ENCODE results near the gene PEA15.

DNA sequence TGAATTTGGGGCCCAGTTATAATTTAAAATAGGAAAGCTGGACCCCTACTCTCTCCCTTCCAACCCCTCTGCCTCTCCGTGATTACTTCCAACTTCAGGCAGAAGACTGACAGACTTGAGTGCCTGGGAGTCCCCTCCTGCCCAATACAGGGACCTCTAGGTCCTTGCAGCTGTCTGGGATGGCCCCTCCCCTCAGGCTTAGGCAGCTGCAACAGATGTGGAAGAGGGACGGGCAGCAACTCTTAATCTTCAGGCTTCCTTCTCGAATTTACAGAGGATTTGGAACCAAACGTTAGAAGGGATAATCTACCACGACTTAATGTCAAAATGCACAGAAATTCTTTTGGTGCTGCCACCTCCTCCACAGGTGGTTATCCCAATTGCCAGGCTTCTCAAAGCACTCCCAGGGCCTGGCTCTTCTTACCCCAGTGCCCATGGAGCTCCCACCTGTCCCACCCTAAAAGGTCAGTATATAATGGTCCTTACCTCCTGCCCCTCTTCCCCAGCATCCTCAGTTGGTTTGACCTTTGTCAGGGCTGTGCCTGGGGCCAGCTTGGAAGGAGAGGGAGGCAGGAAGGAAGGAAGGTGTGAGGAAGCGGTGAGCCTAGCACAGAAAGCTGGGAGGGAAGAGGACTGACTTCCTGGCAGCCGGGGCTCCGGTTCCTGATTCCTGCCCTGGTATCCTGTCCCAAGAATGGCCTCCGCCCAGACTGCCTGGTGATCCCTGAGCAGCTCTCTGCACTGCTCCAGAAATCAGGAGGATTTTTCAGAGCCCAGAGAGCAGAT is 2.8 kb downstream of the PEA15 start:
- TF ChIP-seq BACH2 (CRISPR knock-in tag; IDR thresholded peaks at IDR 0.05; ENCODE audit: borderline replicate concordance): no peak
- TF ChIP-seq PPARA (CRISPR knock-in tag; IDR thresholded peaks at IDR 0.05; ENCODE audit: borderline replicate concordance): no peak
- TF ChIP-seq, protein P1, sequence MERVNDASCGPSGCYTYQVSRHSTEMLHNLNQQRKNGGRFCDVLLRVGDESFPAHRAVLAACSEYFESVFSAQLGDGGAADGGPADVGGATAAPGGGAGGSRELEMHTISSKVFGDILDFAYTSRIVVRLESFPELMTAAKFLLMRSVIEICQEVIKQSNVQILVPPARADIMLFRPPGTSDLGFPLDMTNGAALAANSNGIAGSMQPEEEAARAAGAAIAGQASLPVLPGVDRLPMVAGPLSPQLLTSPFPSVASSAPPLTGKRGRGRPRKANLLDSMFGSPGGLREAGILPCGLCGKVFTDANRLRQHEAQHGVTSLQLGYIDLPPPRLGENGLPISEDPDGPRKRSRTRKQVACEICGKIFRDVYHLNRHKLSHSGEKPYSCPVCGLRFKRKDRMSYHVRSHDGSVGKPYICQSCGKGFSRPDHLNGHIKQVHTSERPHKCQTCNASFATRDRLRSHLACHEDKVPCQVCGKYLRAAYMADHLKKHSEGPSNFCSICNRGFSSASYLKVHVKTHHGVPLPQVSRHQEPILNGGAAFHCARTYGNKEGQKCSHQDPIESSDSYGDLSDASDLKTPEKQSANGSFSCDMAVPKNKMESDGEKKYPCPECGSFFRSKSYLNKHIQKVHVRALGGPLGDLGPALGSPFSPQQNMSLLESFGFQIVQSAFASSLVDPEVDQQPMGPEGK (CRISPR knock-in tag; IDR thresholded peaks at IDR 0.05; ENCODE audit: borderline replicate concordance): no peak
- TF ChIP-seq GLIS3 (CRISPR knock-in tag; IDR thresholded peaks at IDR 0.05): no peak
- no peak for TF ChIP-seq ZC3H10 (CRISPR knock-in tag; IDR thresholded peaks at IDR 0.05)
- no peak for TF ChIP-seq CSDC2 (CRISPR knock-in tag; IDR thresholded peaks at IDR 0.05)
- no peak for TF ChIP-seq RARB (CRISPR knock-in tag; IDR thresholded peaks at IDR 0.05)
- no peak for TF ChIP-seq SNAI2 (CRISPR knock-in tag; IDR thresholded peaks at IDR 0.05)
- no peak for TF ChIP-seq ZNF70 (CRISPR knock-in tag; IDR thresholded peaks at IDR 0.05)
- TF ChIP-seq TOX (CRISPR knock-in tag; IDR thresholded peaks at IDR 0.05; ENCODE audit: borderline replicate concordance): no peak
- TF ChIP-seq TCF4 (CRISPR knock-in tag; IDR thresholded peaks at IDR 0.05; ENCODE audit: borderline replicate concordance): no peak
- TF ChIP-seq ARNTL (CRISPR knock-in tag; IDR thresholded peaks at IDR 0.05; ENCODE audit: borderline replicate concordance, low read depth): no peak
- no peak for TF ChIP-seq ZNF565 (CRISPR knock-in tag; conservative IDR thresholded peaks at IDR 0.05; ENCODE audit: low read depth)
